HG03442 (cell line): Measurements from ENCODE around the gene OR8K3.

Experiments used
- ATAC-seq: cut with Tn5 transposase; IDR thresholded peaks from one replicate; pipeline ENCODE4 v1.9.1; 2021; ENCODE audit warnings: mild to moderate bottlenecking, moderate library complexity; ENCODE audit not compliant: unreplicated experiment

The OR8K3 gene

GRCh38 chr11:56314844-56315243 lies at the start of gene OR8K3:
OR8K3 (plus strand) TSS chr11:56315144; CDS start chr11:56318307, 3,163 bp downstream.
- no peak for ATAC-seq

- no peak for ATAC-seq
Measured at GRCh38 chr11:56271092-56271491, 43.9 kb upstream of the OR8K3 start.

DNA sequence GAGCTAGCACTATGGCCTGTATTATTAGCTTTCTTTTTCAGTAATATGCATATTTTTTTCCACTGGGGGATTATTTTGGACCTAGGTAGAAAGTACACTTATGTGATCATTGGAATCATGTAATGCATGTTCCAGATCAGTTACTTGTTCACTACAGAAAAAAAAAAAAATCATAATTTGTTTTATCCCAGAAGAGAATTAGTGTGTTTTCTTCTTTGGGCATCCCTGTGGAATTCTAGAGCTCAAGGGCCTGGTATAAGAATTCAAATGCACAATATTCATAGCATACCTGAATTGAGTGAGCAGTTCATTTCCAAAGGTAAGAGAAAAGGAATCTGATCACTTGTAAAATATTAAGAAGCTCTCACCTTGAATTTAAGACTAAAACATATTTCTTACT lies 41.1 kb upstream of the OR8K3 start, which contains the start of gene OR5T1:
TSS of gene OR5T1 (plus strand) at position 301 of the 400 bp plus-strand sequence. CDS start 1,485 bp downstream, outside the sequence.
- no peak for ATAC-seq

DNA sequence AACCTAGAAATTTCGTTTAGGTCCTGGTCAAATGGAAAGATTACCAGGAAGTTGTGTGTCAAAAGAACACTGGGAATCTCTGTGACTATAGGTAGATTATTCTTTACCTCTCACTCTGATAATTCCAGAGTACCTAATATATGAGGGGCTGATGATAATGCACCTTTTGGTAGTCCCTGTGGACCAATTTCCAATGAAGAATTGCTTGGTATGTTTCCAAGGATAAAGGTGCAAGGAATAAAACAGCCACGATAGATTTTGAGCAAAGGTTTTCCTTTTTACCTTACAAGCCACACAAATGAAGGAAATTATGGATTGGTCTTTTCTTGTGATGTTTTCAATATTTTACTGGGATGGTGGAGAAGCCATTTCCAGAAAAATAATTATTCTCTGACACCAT lies 22.8 kb upstream of the OR8K3 start, which contains the start of gene OR8H1:
TSS of gene OR8H1 (minus strand) at position 101 of the 400 bp plus-strand sequence. CDS start 1,192 bp downstream, outside the sequence.
- no peak for ATAC-seq

GRCh38 chr11:56296898-56297297 lies 18.0 kb upstream of the OR8K3 start:
- ATAC-seq = no peak

DNA sequence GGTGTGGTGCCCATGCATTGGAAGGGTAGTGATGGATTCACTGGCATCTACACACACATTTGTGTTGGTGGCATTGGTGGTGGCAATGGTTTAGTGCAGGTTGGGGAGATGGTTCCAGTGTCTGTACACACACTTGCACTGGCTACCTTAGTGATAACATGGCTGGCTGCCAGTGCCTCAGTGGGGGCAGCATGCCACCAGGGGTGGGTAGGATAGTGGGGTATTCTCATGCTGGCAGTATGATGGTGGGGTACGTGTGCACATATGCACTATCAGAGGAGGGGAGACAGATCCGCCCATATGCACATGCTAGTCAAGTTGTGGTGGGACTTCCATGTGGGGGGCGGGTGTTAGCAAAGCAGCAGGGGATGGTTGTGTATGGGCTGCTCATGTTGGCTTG lies 7.1 kb upstream of the OR8K3 start:
- ATAC-seq = no peak

GRCh38 chr11:56331861-56332491 lies 17.0 kb downstream of the OR8K3 start:
- no peak for ATAC-seq

DNA sequence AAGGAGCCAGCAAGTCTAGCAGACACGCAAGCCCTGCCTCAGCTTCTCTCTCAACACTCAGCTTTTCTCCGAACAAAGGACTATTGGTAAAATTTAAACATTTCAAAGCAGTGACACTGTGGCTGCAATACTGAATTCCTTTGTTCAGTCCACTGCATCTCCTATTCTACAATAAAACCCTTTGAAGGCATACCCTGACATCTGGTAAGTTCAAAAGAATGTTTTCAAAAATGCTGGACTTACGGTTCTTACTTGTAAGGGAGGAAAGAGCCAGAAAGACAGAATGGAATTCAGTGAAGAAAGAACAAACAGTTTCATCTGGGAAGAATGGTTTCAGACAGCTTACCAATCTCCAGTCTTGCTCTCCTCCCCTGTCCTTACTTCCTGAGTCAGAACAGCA lies 18.2 kb downstream of the OR8K3 start:
- no peak for ATAC-seq

- no peak for ATAC-seq
Measured at GRCh38 chr11:56340289-56340688, 25.3 kb downstream of the OR8K3 start.

DNA sequence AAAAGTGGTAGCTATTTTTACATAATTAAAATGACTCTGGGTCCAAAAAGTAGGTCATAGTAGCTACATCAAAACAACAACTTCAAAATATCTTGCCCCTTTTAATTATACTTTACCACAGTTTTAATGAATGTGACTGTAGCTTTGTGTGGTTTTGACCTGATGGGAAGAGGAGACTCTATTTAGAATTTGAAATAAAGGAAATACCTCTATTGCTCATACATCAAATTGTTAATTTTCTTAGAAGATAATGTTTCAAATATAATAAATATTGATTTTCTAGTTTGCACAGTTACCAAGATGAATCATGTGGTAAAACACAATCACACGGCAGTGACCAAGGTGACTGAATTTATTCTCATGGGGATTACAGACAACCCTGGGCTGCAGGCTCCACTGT lies 30.8 kb downstream of the OR8K3 start, which contains the start of gene OR8K1:
TSS of gene OR8K1 (plus strand) at position 301 of the 400 bp plus-strand sequence. CDS start at position 301, 0 bp downstream.
- ATAC-seq = no peak

GRCh38 chr11:56353991-56354390 lies 39.0 kb downstream of the OR8K3 start, which contains the start of gene OR8J1:
OR8J1 (plus strand) TSS chr11:56354291; CDS start chr11:56360247, 5,956 bp downstream.
- no peak for ATAC-seq
